NCI-H1694 treated with DMSO at 0.1 percent for 48 hours (cell line): ENCODE data around the gene ALOXE3.
"Not testable (repeated sequence)": the region's sequence is repeated elsewhere in the genome, so short reads cannot be mapped to it uniquely, and the experiment has no call there.

ENCODE experiments used
- DNase-seq: peaks from one replicate; lab custom pipeline; 2025; lab: John Stamatoyannopoulos, UW

The ALOXE3 gene

GRCh38 chr17:8121681-8122421 is 3.5 kb upstream of the ALOXE3 start:
- DNase-seq = no peak

- no peak for DNase-seq
These were observed 3.0 kb upstream of the ALOXE3 start for GRCh38 chr17:8121407-8121680.

GRCh38 chr17:8120520-8121406 is 2.4 kb upstream of the ALOXE3 start:
- peak; percentile 87 for DNase-seq

GRCh38 chr17:8119581-8120519 is 1.5 kb upstream of the ALOXE3 start:
- DNase-seq = peak; percentile 95

GRCh38 chr17:8118769-8119580 is 661 bp upstream of the ALOXE3 start:
- DNase-seq = peak; percentile 95

- no peak for DNase-seq
These were observed 841 bp downstream of the ALOXE3 start for GRCh38 chr17:8117367-8117979.

- no peak for DNase-seq
These were observed 1.5 kb downstream of the ALOXE3 start for GRCh38 chr17:8116776-8117175.

- DNase-seq = no peak
These were observed 7.4 kb downstream of the ALOXE3 start for GRCh38 chr17:8110907-8111306.

GRCh38 chr17:8110456-8110804 is 7.9 kb downstream of the ALOXE3 start:
- no peak for DNase-seq

- DNase-seq = peak; percentile 51
These were observed 8.5 kb downstream of the ALOXE3 start for GRCh38 chr17:8109661-8110455.

- DNase-seq = no peak
These were observed 9.2 kb downstream of the ALOXE3 start for GRCh38 chr17:8108972-8109660.

GRCh38 chr17:8106980-8107379 is 11.3 kb downstream of the ALOXE3 start:
- not testable (repeated sequence) for DNase-seq

GRCh38 chr17:8105957-8106398 is 12.3 kb downstream of the ALOXE3 start:
- no peak for DNase-seq

- no peak for DNase-seq
These were observed 13.4 kb downstream of the ALOXE3 start for GRCh38 chr17:8104911-8105310.

- DNase-seq = no peak
These were observed 14.8 kb downstream of the ALOXE3 start for GRCh38 chr17:8103549-8103948.

GRCh38 chr17:8101721-8102120 is 16.6 kb downstream of the ALOXE3 start:
- no peak for DNase-seq

GRCh38 chr17:8100763-8101162 is 17.6 kb downstream of the ALOXE3 start:
- DNase-seq = no peak

- DNase-seq = no peak
These were observed 18.2 kb downstream of the ALOXE3 start for GRCh38 chr17:8100111-8100510.

- DNase-seq = no peak
These were observed 21.8 kb downstream of the ALOXE3 start for GRCh38 chr17:8096541-8096940.

- no peak for DNase-seq
These were observed 23.0 kb downstream of the ALOXE3 start for GRCh38 chr17:8095361-8095760.
